ENCODE results near the gene PIP4K2A. TPM values are rescaled to one million over a fixed set of nuclear protein-coding genes. Genes with fewer than 3 reads are reported as not detected.

Gene PIP4K2A
- total RNA-seq, 6 experiments from 2014 or later: 50.1 to 67.9 (median 58.9) TPM

GRCh38 chr10:22705527-22705926, 8.9 kb downstream of the PIP4K2A start:
- Mint-ChIP-seq H3K4me1 (ENCODE audit: low read depth) (peaks cover 20% of the 10 kb centered on the region), H3K9me3 (no peaks in the 10 kb centered on the region)

GRCh38 chr10:22704942-22705341, 9.4 kb downstream of the PIP4K2A start:
- Mint-ChIP-seq H3K4me1 (ENCODE audit: low read depth) (peaks cover 15% of the 10 kb centered on the region; the same call in 1 of the 2 replicates), H3K27ac (no peak overlapping the region), H3K27me3 (ENCODE audit: insufficient read depth) (peaks cover 2% of the 10 kb centered on the region), H3K36me3 (ENCODE audit: low read depth) (peaks cover 17% of the 10 kb centered on the region), H3K9me3 (no peaks in the 10 kb centered on the region), H3K4me3 (no peak overlapping the region)
- DNase-seq: no peak
- no peak for TF ChIP-seq CTCF (IDR thresholded peaks at IDR 0.05)

More at GRCh38 chr10:22705527-22705926, 8.9 kb downstream of the PIP4K2A start:
- TF ChIP-seq CTCF (IDR thresholded peaks at IDR 0.05): no peak
- Mint-ChIP-seq H3K4me3 (no peak overlapping the region), H3K27ac (no peak overlapping the region), H3K36me3 (ENCODE audit: low read depth) (peaks cover 17% of the 10 kb centered on the region), H3K27me3 (ENCODE audit: insufficient read depth) (peaks cover 2% of the 10 kb centered on the region)
- no peak for DNase-seq

- Mint-ChIP-seq H3K27ac (no peak overlapping the region), H3K4me3 (no peak overlapping the region), H3K36me3 (ENCODE audit: low read depth) (peaks cover 17% of the 10 kb centered on the region), H3K27me3 (ENCODE audit: insufficient read depth) (peaks cover 2% of the 10 kb centered on the region), H3K4me1 (ENCODE audit: low read depth) (peaks cover 15% of the 10 kb centered on the region; the same call in 1 of the 2 replicates), H3K9me3 (no peaks in the 10 kb centered on the region)
- no peak for DNase-seq
- TF ChIP-seq CTCF (IDR thresholded peaks at IDR 0.05): no peak
Observed at GRCh38 chr10:22704471-22704911, 9.9 kb downstream of the PIP4K2A start.

GRCh38 chr10:22702348-22702747, 12.0 kb downstream of the PIP4K2A start:
- TF ChIP-seq CTCF (IDR thresholded peaks at IDR 0.05): no peak
- H3K27me3 Mint-ChIP-seq (ENCODE audit: insufficient read depth): peaks cover 2% of the 10 kb centered on the region
- no peaks in the 10 kb centered on the region for H3K9me3 Mint-ChIP-seq
- no peak overlapping the region for H3K4me3 Mint-ChIP-seq
- no peak overlapping the region for H3K27ac Mint-ChIP-seq
- peaks cover 21% of the 10 kb centered on the region for H3K4me1 Mint-ChIP-seq (ENCODE audit: low read depth)
- H3K36me3 Mint-ChIP-seq (ENCODE audit: low read depth): peaks cover 17% of the 10 kb centered on the region
- DNase-seq: no peak

- Mint-ChIP-seq H3K36me3 (ENCODE audit: low read depth) (peaks cover 17% of the 10 kb centered on the region), H3K9me3 (no peaks in the 10 kb centered on the region), H3K4me3 (no peak overlapping the region), H3K27me3 (ENCODE audit: insufficient read depth) (peaks cover 2% of the 10 kb centered on the region), H3K27ac (no peak overlapping the region), H3K4me1 (ENCODE audit: low read depth) (peaks cover 21% of the 10 kb centered on the region)
- no peak for DNase-seq
- TF ChIP-seq CTCF (IDR thresholded peaks at IDR 0.05): no peak
Observed at GRCh38 chr10:22701132-22701826, 13.1 kb downstream of the PIP4K2A start.
